Endothelial cell (in vitro differentiated cells): ENCODE data around the gene PIANP. TPM values are rescaled to one million over a fixed set of nuclear protein-coding genes. Genes with fewer than 3 reads are reported as not detected.
A peak's percentile ranks its signal among the peaks of the same experiment; 100 is the strongest.

Experiments used
- DNase-seq: peaks from one replicate; pipeline ENCODE4 v3.0.0; 2021; ENCODE audit warnings: low spot score
- H3K27ac Mint-ChIP-seq: one replicate; pipeline ENCODE4 v1.8.0; 2021; ENCODE audit warnings: mixed read lengths, inconsistent platforms; ENCODE audit not compliant: unreplicated experiment
- H3K27me3 Mint-ChIP-seq: one replicate; pipeline ENCODE4 v1.8.0; 2021; ENCODE audit warnings: mild to moderate bottlenecking, moderate library complexity, mixed read lengths, inconsistent platforms; ENCODE audit not compliant: unreplicated experiment
- H3K36me3 Mint-ChIP-seq: one replicate; pipeline ENCODE4 v1.8.0; 2021; ENCODE audit warnings: mild to moderate bottlenecking, low read depth, mixed read lengths, inconsistent platforms; ENCODE audit not compliant: unreplicated experiment
- H3K4me1 Mint-ChIP-seq: one replicate; pipeline ENCODE4 v1.8.0; 2021; ENCODE audit warnings: mild to moderate bottlenecking, mixed read lengths, inconsistent platforms; ENCODE audit not compliant: unreplicated experiment
- H3K4me3 Mint-ChIP-seq: one replicate; pipeline ENCODE4 v1.8.0; 2021; ENCODE audit warnings: mild to moderate bottlenecking, mixed read lengths, inconsistent platforms; ENCODE audit not compliant: unreplicated experiment
- H3K9me3 Mint-ChIP-seq: one replicate; pipeline ENCODE4 v1.8.0; 2021; ENCODE audit warnings: mixed read lengths, inconsistent platforms; ENCODE audit not compliant: unreplicated experiment
- total RNA-seq: library from RNA; stranded (reverse); fragmentation: NEBNext Ultra II Directional; extraction: Animal tissue kit (Norgen Biotek cat#: 25700); gene quantifications from one replicate; pipeline ENCODE4 v1.2.1, GENCODE V29; 2021; ENCODE audit not compliant: unreplicated experiment
- TF ChIP-seq, protein P1 (sequence below): fragments of 200-600 bp; sonication (generic); IDR thresholded peaks from one replicate; pipeline ENCODE4 v1.5.0; 2021; ENCODE audit warnings: antibody characterized with exemption; ENCODE audit not compliant: unreplicated experiment

Gene PIANP
- total RNA-seq, 1 donor from 2014 or later: 2.0 TPM

DNA sequence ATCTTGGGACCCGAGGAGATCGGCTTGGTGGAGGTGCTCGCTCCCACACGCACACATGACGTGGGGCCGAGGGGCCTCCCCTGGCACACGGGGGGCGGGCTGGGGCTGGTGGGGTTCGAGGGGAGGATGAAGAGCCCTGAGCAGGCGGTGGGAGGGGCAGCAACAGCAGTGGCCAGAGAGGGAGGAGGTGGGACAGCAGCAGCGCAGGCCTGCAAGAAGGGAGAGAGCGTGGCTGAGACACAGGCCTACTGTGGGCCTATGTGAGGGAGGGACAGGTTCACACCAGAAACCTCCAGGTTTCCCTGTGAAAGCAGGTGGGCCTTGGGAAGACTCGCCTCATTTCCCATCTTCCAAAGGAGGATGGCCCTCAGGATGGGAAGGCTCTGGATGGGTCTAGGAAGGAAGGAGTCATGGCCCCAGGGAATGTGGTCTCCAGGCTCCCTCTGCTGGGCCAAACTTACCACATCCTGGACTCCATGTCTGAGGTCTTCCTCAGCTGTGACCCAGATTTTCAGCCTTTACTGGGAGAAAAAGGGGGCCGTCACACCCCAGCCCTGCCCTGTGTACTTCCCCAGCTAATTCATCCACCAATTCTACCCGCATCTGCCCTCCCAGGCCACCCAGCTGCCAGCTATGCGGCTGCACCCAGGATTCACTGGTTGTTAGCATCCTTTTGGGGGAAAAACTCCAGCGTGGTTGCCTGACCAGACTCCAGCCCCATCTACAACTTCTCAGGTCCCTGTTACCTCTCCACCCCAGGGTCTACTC lies 2.8 kb downstream of the PIANP start:
- H3K9me3 Mint-ChIP-seq: no peaks in the 10 kb centered on the region
- H3K4me3 Mint-ChIP-seq: peak overlapping the region; percentile 77
- TF ChIP-seq, protein P1, sequence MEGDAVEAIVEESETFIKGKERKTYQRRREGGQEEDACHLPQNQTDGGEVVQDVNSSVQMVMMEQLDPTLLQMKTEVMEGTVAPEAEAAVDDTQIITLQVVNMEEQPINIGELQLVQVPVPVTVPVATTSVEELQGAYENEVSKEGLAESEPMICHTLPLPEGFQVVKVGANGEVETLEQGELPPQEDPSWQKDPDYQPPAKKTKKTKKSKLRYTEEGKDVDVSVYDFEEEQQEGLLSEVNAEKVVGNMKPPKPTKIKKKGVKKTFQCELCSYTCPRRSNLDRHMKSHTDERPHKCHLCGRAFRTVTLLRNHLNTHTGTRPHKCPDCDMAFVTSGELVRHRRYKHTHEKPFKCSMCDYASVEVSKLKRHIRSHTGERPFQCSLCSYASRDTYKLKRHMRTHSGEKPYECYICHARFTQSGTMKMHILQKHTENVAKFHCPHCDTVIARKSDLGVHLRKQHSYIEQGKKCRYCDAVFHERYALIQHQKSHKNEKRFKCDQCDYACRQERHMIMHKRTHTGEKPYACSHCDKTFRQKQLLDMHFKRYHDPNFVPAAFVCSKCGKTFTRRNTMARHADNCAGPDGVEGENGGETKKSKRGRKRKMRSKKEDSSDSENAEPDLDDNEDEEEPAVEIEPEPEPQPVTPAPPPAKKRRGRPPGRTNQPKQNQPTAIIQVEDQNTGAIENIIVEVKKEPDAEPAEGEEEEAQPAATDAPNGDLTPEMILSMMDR: peak; percentile 50
- peaks cover 28% of the 10 kb centered on the region for H3K27me3 Mint-ChIP-seq
- DNase-seq: peak; percentile 71
- peak overlapping the region; percentile 9 for H3K27ac Mint-ChIP-seq
- H3K36me3 Mint-ChIP-seq: peaks cover 22% of the 10 kb centered on the region
- H3K4me1 Mint-ChIP-seq: peaks cover 13% of the 10 kb centered on the region

DNA sequence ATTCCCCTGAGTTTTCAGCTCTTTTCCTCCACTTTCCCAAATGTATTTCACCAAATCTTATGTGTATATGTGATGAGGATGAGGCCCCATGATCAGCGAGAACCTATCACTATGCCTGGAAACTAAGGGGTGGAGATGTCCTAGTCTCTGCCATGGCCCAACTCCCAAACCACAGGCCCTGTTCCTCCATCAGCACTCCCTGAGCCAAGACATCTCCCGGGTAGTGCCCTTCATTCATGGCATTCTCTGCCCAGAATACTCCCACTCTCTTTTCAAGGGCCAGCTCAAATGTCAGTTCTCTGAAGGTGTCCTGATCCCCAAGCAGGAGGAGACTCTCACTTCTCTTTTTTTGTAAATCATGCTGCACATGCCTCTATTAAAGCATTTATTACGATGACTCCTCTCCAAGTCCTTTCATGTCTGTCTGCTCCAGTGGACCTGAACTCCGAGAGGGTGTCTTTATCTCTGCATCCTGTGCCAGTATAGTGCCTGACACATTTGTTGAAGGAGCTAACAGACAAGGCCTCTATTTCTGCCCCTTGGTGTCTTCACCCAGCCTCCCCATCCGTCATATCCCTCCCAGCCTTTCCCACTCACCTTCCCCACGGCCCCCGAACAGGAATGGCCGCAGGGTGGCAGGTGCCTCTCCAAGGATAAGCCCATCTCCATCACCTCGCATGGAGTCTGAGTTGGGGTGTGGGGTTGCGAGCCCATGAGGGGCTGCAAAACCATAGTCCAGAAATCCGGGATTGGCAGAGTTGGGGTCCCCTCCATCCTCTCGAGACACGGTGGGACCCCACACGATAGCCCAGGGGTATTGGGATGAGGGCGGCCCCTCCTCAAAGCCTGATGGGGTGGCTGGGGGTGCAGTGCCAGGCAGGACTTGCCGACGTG lies 3.7 kb downstream of the PIANP start:
- peak overlapping the region; percentile 2 for H3K27ac Mint-ChIP-seq

DNA sequence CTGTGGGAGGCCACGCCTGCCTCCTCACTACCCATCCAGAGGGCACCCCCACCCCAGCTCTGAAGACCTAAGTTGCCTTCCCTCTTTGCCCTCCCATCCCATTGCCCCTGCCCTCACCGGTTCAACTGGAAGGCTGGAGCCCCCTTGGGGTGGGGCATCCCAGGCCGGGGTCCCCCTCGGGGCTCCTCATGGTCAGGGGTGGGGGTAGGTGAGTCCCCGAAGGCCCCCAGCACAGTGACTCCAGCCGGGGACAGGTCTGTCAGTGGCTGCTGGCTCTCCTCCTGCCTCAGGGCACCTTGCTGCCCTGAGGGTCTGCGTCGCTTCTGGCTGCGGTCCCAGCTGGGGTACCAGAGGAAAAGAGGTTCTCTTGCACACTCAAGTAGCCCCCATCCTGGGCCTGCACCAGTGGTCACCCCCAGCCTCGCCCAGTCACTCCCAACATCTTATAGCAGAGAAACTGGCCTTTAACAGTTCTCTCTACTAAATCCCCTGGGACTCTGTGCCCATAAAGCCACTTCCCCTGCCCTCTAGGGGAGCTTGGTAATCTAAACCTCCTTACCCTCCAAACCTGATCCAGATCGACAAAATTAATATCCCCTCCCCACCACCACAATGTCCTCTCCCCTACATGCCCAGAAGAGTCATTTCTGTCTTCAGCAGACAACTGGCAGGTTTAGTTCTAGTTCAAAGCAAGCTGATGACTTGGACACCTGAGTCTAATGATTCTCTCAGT lies 5.1 kb downstream of the PIANP start:
- no peak for DNase-seq
- H3K27me3 Mint-ChIP-seq: peaks cover 17% of the 10 kb centered on the region
- no peaks in the 10 kb centered on the region for H3K9me3 Mint-ChIP-seq
- no peak overlapping the region for H3K4me3 Mint-ChIP-seq
- H3K27ac Mint-ChIP-seq: no peak overlapping the region
- TF ChIP-seq, protein P1: no peak
- peaks cover 23% of the 10 kb centered on the region for H3K36me3 Mint-ChIP-seq
- peaks cover 25% of the 10 kb centered on the region for H3K4me1 Mint-ChIP-seq

More for the DNA sequence above, 3.7 kb downstream of the PIANP start:
- Mint-ChIP-seq H3K36me3 (peaks cover 26% of the 10 kb centered on the region), H3K27me3 (peaks cover 26% of the 10 kb centered on the region), H3K9me3 (no peaks in the 10 kb centered on the region), H3K4me3 (peak overlapping the region; percentile 15), H3K4me1 (peaks cover 20% of the 10 kb centered on the region)
- TF ChIP-seq, protein P1: no peak
- no peak for DNase-seq

DNA sequence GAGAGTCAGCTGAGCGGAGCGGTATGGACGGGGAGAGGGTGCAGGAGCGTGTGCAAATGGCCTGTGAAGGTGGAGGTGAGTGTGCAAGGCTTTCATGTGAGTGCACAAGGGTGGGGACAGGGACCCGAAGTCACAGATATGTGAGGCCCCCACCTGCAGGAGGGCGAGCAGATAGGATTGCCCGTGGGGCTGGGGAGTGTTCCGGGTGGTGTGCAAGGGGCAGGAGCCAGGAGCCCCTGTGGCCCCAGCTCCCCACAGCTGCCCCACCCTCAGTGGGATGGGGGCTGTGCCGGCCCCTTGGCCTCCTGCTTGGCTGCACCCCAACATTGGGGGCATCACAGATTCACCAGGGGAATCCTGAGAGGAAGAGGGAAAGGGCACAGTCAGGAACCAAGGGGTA lies 5.9 kb downstream of the PIANP start:
- TF ChIP-seq, protein P1: no peak
- Mint-ChIP-seq H3K4me1 (peaks cover 31% of the 10 kb centered on the region), H3K4me3 (no peak overlapping the region), H3K9me3 (no peaks in the 10 kb centered on the region), H3K27me3 (peaks cover 20% of the 10 kb centered on the region), H3K27ac (peak overlapping the region; percentile 57), H3K36me3 (peaks cover 28% of the 10 kb centered on the region)
- no peak for DNase-seq
